K562 (cell line): ENCODE data around the gene KCNG1. TPM values are rescaled to one million over a fixed set of nuclear protein-coding genes. Genes with fewer than 3 reads are reported as not detected.

Experiments
- ARID4B ChIP-seq: sonication (generic); formaldehyde crosslinking; IDR thresholded peaks from 2 replicates; pipeline ENCODE4 v1.8.0; 2022; ENCODE audit warnings: mild to moderate bottlenecking, missing genetic modification reagents
- CREB1 ChIP-seq, 2 experiments: sonication (generic) in 1 of 2; formaldehyde crosslinking in 1 of 2; IDR thresholded peaks; 2 replicates each; pipeline versions ENCODE4 v1.6.1 to v1.8.0; 2012 to 2022; ENCODE audit warnings: inconsistent platforms in 1 of 2, mild to moderate bottlenecking in 1 of 2, missing genetic modification reagents in 1 of 2, moderate library complexity in 1 of 2
- HDAC3 ChIP-seq: fragments of 450-650 bp; IDR thresholded peaks from 2 replicates; pipeline ENCODE4 v1.6.1; 2018; ENCODE audit warnings: borderline replicate concordance, mild to moderate bottlenecking, moderate library complexity; ENCODE audit not compliant: partially characterized antibody
- NCOA2 ChIP-seq, 2 experiments: fragments of 450-650 bp; IDR thresholded peaks; 2 replicates each; pipeline ENCODE4 v1.6.1; 2018; ENCODE audit warnings: mild to moderate bottlenecking in 2 of 2, moderate library complexity in 1 of 2; ENCODE audit not compliant: partially characterized antibody in 2 of 2
- NFRKB ChIP-seq: fragments of 450-650 bp; IDR thresholded peaks from 2 replicates; pipeline ENCODE4 v1.6.1; 2016; ENCODE audit warnings: low read depth
- PCBP2 ChIP-seq: fragments of 200-400 bp; formaldehyde crosslinking; IDR thresholded peaks from 2 replicates; pipeline ENCODE4 v1.6.1; 2018; ENCODE audit warnings: low read length, low read depth, mild to moderate bottlenecking, moderate library complexity; ENCODE audit not compliant: poor library complexity, severe bottlenecking
- RERE ChIP-seq: sonication (generic); formaldehyde crosslinking; IDR thresholded peaks from 2 replicates; pipeline ENCODE4 v1.8.0; 2023; ENCODE audit warnings: missing genetic modification reagents, mild to moderate bottlenecking, borderline replicate concordance
- XRCC3 ChIP-seq: fragments of 450-650 bp; IDR thresholded peaks from 2 replicates; pipeline ENCODE4 v1.6.1; 2017; ENCODE audit warnings: mild to moderate bottlenecking, moderate library complexity
- ZBTB8A ChIP-seq: fragments of 450-650 bp; IDR thresholded peaks from 2 replicates; pipeline ENCODE4 v1.6.1; 2018; ENCODE audit warnings: mild to moderate bottlenecking, moderate library complexity; ENCODE audit not compliant: partially characterized antibody
- ZFP30 ChIP-seq: fragments of 250-450 bp; sonication (Bioruptor Pico); IDR thresholded peaks from 2 replicates; pipeline ENCODE4 v1.8.0; 2022; ENCODE audit warnings: moderate library complexity, mild to moderate bottlenecking, inconsistent platforms, borderline replicate concordance
- ZNF277 ChIP-seq: fragments of 250-450 bp; sonication (Bioruptor Pico); IDR thresholded peaks from 2 replicates; pipeline ENCODE4 v1.8.0; 2022; ENCODE audit warnings: inconsistent platforms, mild to moderate bottlenecking, moderate library complexity, borderline replicate concordance
- ZNF436 ChIP-seq: fragments of 250-450, 450-650 bp; sonication (Bioruptor Pico); formaldehyde crosslinking; IDR thresholded peaks from 2 replicates; pipeline ENCODE4 v1.7.0; 2020; ENCODE audit warnings: mild to moderate bottlenecking
- ZNF511 ChIP-seq: sonication (generic); formaldehyde crosslinking; IDR thresholded peaks from 2 replicates; pipeline ENCODE4 v1.8.0; 2022; ENCODE audit warnings: mild to moderate bottlenecking, missing genetic modification reagents
- ZNF830 ChIP-seq: fragments of 250-450 bp; sonication (Bioruptor Pico); IDR thresholded peaks from 2 replicates; pipeline ENCODE4 v1.5.0; 2021; ENCODE audit warnings: mild to moderate bottlenecking
- polyA plus RNA-seq, 8 experiments: library from polyadenylated mRNA; depleted of rRNA in 4 of 8; stranded (reverse) in 5 of 8; unstranded in 3 of 8; fragments of >200 nt; fragmentation: Nextera tagmentation in 2 of 8; fragmentation: Illumina TruSeq in 1 of 8; extraction: Ambion mirVana in 2 of 8; extraction: Trizol in 1 of 8; gene quantifications; 2 replicates each; pipeline versions ENCODE4 v1.2.1 to v1.2.3, GENCODE V29; 2011 to 2014; ENCODE audit warnings: inconsistent platforms in 1 of 8, missing spikeins in 1 of 8
- total RNA-seq, 7 experiments: library from RNA; depleted of rRNA in 6 of 7; stranded (reverse); fragments of >200 nt in 6 of 7; fragmentation: Illumina TruSeq in 2 of 7; extraction: Trizol in 2 of 7; gene quantifications; 2 replicates each; pipeline versions ENCODE4 v1.2.1 to v1.2.3, GENCODE V29; 2011 to 2021; ENCODE audit warnings: low replicate concordance in 1 of 7

KCNG1 gene
- total and polyA plus RNA-seq, 9 of the 15 experiments (the other 6 are each of a cell fraction or from before 2014, with no cell fraction given): 0.06 to 1.5 (median 0.22) TPM; not detected in 2

GRCh38 chr20:50957798-50958614 is 64.9 kb downstream of the KCNG1 start, which contains the start of gene DPM1 (continued):
- no peak for TF ChIP-seq NCOA2 (IDR thresholded peaks at IDR 0.05; ENCODE audit: partially characterized antibody in 2 of 2)
- no peak for TF ChIP-seq ZNF277
- TF ChIP-seq RERE: peak; percentile 37; the same call in 1 of the 2 replicates
- TF ChIP-seq CREB1 (IDR thresholded peaks at IDR 0.05): peak; percentile 69
- peak; percentile 61; the same call in 1 of the 2 replicates for TF ChIP-seq CREB1 (CRISPR knock-in tag; IDR thresholded peaks at IDR 0.05)
- peak; percentile 60; the same call in 1 of the 2 replicates for TF ChIP-seq ARID4B (CRISPR knock-in tag)
- TF ChIP-seq NFRKB: peak; percentile 83
- TF ChIP-seq ZNF830 (CRISPR knock-in tag): no peak
- TF ChIP-seq ZNF511 (CRISPR knock-in tag): peak; percentile 83
- TF ChIP-seq HDAC3: no peak
- no peak for TF ChIP-seq ZNF436
- TF ChIP-seq ZFP30: no peak
- TF ChIP-seq ZBTB8A: no peak
- no peak for TF ChIP-seq PCBP2
- no peak for TF ChIP-seq XRCC3
